Measurements from ENCODE around the gene LRIT2. TPM values are rescaled to one million over a fixed set of nuclear protein-coding genes. Genes with fewer than 3 reads are reported as not detected.
"Not testable (repeated sequence)": the region's sequence is repeated elsewhere in the genome, so short reads cannot be mapped to it uniquely, and the experiment has no call there.

Gene LRIT2
- total RNA-seq, 2 donors from 2014 or later = not detected

DNA sequence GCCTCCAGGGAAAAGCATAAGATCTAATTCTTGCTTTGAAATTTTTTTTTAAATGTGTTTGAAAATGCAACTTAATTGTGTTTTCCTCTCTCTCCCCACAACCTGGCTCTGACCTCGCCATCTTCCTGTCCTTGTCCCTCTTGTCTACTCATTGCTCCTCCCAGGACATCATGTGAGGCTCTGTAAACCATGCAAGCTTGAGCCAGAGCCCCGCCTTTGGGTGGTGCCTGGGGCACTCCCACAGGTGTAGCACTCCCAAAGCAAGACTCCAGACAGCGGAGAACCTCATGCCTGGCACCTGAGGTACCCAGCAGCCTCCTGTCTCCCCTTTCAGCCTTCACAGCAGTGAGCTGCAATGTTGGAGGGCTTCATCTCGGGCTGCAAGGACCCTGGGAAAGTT is 40.8 kb downstream of the LRIT2 start:
- Histone ChIP-seq H3K4me1 (ENCODE audit: control insufficient read depth in 1 of 2, low read depth in 2 of 2) (no peaks in the 10 kb centered on the region), H3K27ac (no peak overlapping the region), H3K36me3 (no peaks in the 10 kb centered on the region), H3K27me3 (replicated peaks; ENCODE audit: insufficient read depth) (no peaks in the 10 kb centered on the region), H3K4me3 (no peak overlapping the region), H3K9me3 (no peaks in the 10 kb centered on the region)
- DNase-seq (ENCODE audit: low spot score) (no peak), ATAC-seq (ENCODE audit: insufficient number of reproducible peaks, low FRiP score, low read depth) (no peak)
- no peak for TF ChIP-seq CTCF (IDR thresholded peaks at IDR 0.05)

GRCh38 chr10:84181631-84182030 is 43.7 kb downstream of the LRIT2 start:
- DNase-seq (ENCODE audit: low spot score) = no peak
- H3K9me3 ChIP-seq = no peaks in the 10 kb centered on the region
- no peaks in the 10 kb centered on the region for H3K36me3 ChIP-seq
- no peak for TF ChIP-seq CTCF (IDR thresholded peaks at IDR 0.05)
- ATAC-seq (ENCODE audit: insufficient number of reproducible peaks, low FRiP score, low read depth) = no peak
- no peak overlapping the region for H3K27ac ChIP-seq
- no peaks in the 10 kb centered on the region for H3K27me3 ChIP-seq (replicated peaks; ENCODE audit: insufficient read depth)
- no peak overlapping the region for H3K4me3 ChIP-seq
- no peaks in the 10 kb centered on the region for H3K4me1 ChIP-seq (ENCODE audit: control insufficient read depth in 1 of 2, low read depth in 2 of 2)

DNA sequence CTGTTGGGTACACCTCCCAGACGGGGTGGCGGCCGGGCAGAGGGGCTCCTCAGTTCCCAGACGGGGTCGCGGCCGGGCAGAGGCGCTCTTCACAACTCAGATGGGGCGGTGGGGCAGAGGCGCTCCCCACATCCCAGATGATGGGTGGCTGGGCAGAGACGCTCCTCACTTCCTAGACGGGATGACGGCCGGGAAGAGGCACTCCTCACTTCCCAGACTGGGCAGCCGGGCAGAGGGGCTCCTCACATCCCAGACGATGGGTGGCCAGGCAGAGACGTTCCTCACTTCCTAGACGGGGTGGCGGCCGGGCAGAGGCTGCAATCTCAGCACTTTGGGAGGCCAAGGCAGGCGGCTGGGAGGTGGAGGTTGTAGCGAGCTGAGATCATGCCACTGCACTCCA is 45.0 kb downstream of the LRIT2 start:
- not testable (repeated sequence) for ATAC-seq (ENCODE audit: insufficient number of reproducible peaks, low FRiP score, low read depth); DNase-seq (ENCODE audit: low spot score); H3K4me1 ChIP-seq (ENCODE audit: control insufficient read depth in 1 of 2, low read depth in 2 of 2); H3K27ac ChIP-seq; H3K36me3 ChIP-seq; H3K27me3 ChIP-seq (replicated peaks; ENCODE audit: insufficient read depth); H3K9me3 ChIP-seq; H3K4me3 ChIP-seq

DNA sequence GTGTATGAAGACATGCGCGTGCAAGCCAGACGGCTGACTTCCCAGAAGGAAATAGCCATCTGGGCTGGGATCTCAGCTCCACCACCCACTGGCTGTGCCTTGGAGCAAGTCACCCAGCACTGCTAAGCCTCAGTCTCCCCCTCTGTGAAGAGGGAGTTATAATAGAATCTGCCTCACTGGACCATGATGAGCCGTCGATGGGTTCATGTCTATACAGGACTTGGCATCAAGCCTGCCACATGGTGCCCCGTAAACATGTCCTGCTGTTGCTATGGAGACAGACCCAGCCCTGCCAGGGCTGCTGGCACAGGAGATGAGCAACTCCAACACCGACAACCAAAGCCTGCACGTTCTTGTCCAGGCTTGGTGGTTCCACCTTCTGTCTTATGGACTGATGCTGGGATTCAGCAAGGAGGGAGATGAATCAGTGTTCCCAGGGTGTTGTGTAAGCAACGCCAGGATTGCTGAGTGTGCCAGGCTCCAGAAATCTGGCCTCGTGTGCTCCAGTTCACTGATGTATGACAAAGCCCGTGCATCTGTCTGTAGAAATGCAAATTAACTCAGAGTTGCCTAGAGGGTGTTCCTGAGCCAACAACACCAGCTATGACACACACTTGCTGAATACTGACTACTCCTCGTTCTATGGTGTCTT is 46.2 kb downstream of the LRIT2 start:
- H3K27ac ChIP-seq = no peak overlapping the region
- no peaks in the 10 kb centered on the region for H3K36me3 ChIP-seq
- ATAC-seq (ENCODE audit: insufficient number of reproducible peaks, low FRiP score, low read depth) = no peak
- no peak for TF ChIP-seq CTCF (IDR thresholded peaks at IDR 0.05)
- no peaks in the 10 kb centered on the region for H3K4me1 ChIP-seq (ENCODE audit: control insufficient read depth in 1 of 2, low read depth in 2 of 2)
- no peaks in the 10 kb centered on the region for H3K9me3 ChIP-seq
- DNase-seq (ENCODE audit: low spot score) = no peak
- no peaks in the 10 kb centered on the region for H3K27me3 ChIP-seq (replicated peaks; ENCODE audit: insufficient read depth)
- H3K4me3 ChIP-seq = no peak overlapping the region

GRCh38 chr10:84178160-84178609 is 47.2 kb downstream of the LRIT2 start:
- Histone ChIP-seq H3K4me3 (no peak overlapping the region), H3K9me3 (no peaks in the 10 kb centered on the region), H3K27me3 (replicated peaks; ENCODE audit: insufficient read depth) (no peaks in the 10 kb centered on the region), H3K27ac (no peak overlapping the region), H3K4me1 (ENCODE audit: control insufficient read depth in 1 of 2, low read depth in 2 of 2) (no peaks in the 10 kb centered on the region), H3K36me3 (no peaks in the 10 kb centered on the region)
- no peak for TF ChIP-seq CTCF (IDR thresholded peaks at IDR 0.05)
- DNase-seq (ENCODE audit: low spot score) (no peak), ATAC-seq (ENCODE audit: insufficient number of reproducible peaks, low FRiP score, low read depth) (no peak)

Data from thoracic aorta (tissue), 2 donors.